Measurements from ENCODE around the gene LAPTM5.

Gene LAPTM5

GRCh38 chr1:30782361-30783255 lies 25.0 kb upstream of the LAPTM5 start:
- Mint-ChIP-seq H3K36me3 (ENCODE audit: insufficient read depth) (peaks cover 9% of the 10 kb centered on the region), H3K4me3 (peak overlapping the region; percentile 34), H3K4me1 (peaks cover 19% of the 10 kb centered on the region), H3K9me3 (no peaks in the 10 kb centered on the region), H3K27me3 (peaks cover 6% of the 10 kb centered on the region), H3K27ac (ENCODE audit: low read depth) (peak overlapping the region; percentile 16)
- DNase-seq (ENCODE audit: low spot score in 2 of 2) (peak; percentile 46 to 65), ATAC-seq (replicated peaks; ENCODE audit: extremely low read depth, poor library complexity, severe bottlenecking) (peak; percentile 71)

- no peak for ATAC-seq (replicated peaks; ENCODE audit: extremely low read depth, poor library complexity, severe bottlenecking)
- H3K9me3 Mint-ChIP-seq = no peaks in the 10 kb centered on the region
- no peak overlapping the region for H3K4me3 Mint-ChIP-seq
- DNase-seq (ENCODE audit: low spot score in 2 of 2) = no peak
- no peak overlapping the region for H3K27ac Mint-ChIP-seq (ENCODE audit: low read depth)
- H3K36me3 Mint-ChIP-seq (ENCODE audit: insufficient read depth) = peaks cover 9% of the 10 kb centered on the region
- H3K4me1 Mint-ChIP-seq = peaks cover 19% of the 10 kb centered on the region
- no peaks in the 10 kb centered on the region for H3K27me3 Mint-ChIP-seq
Observed at GRCh38 chr1:30781906-30782305, 24.3 kb upstream of the LAPTM5 start.

GRCh38 chr1:30780409-30780808 lies 22.8 kb upstream of the LAPTM5 start:
- Mint-ChIP-seq H3K4me3 (peak overlapping the region; percentile 5), H3K27me3 (no peaks in the 10 kb centered on the region), H3K9me3 (no peaks in the 10 kb centered on the region), H3K36me3 (ENCODE audit: insufficient read depth) (peaks cover 9% of the 10 kb centered on the region), H3K27ac (ENCODE audit: low read depth) (no peak overlapping the region), H3K4me1 (peaks cover 19% of the 10 kb centered on the region)
- ATAC-seq (replicated peaks; ENCODE audit: extremely low read depth, poor library complexity, severe bottlenecking) (no peak), DNase-seq (ENCODE audit: low spot score in 2 of 2) (no peak)

- Mint-ChIP-seq H3K36me3 (ENCODE audit: insufficient read depth) (peaks cover 9% of the 10 kb centered on the region), H3K4me1 (peaks cover 19% of the 10 kb centered on the region), H3K27me3 (no peaks in the 10 kb centered on the region), H3K9me3 (no peaks in the 10 kb centered on the region), H3K4me3 (no peak overlapping the region), H3K27ac (ENCODE audit: low read depth) (peak overlapping the region; percentile 59)
- peak; percentile 72 for ATAC-seq (replicated peaks; ENCODE audit: extremely low read depth, poor library complexity, severe bottlenecking)
- peak; percentile 88 to 97 for DNase-seq (ENCODE audit: low spot score in 2 of 2)
Observed at GRCh38 chr1:30779294-30780071, 21.9 kb upstream of the LAPTM5 start.

GRCh38 chr1:30778979-30779293 lies 21.4 kb upstream of the LAPTM5 start:
- H3K27me3 Mint-ChIP-seq = no peaks in the 10 kb centered on the region
- peaks cover 19% of the 10 kb centered on the region for H3K4me1 Mint-ChIP-seq

GRCh38 chr1:30778154-30778978 lies 20.8 kb upstream of the LAPTM5 start:
- peaks cover 19% of the 10 kb centered on the region for H3K4me1 Mint-ChIP-seq
- H3K27ac Mint-ChIP-seq (ENCODE audit: low read depth) = no peak overlapping the region
- H3K4me3 Mint-ChIP-seq = no peak overlapping the region
- ATAC-seq (replicated peaks; ENCODE audit: extremely low read depth, poor library complexity, severe bottlenecking) (no peak), DNase-seq (ENCODE audit: low spot score in 2 of 2) (no peak)
- H3K9me3 Mint-ChIP-seq = no peaks in the 10 kb centered on the region
- no peaks in the 10 kb centered on the region for H3K27me3 Mint-ChIP-seq
- peaks cover 9% of the 10 kb centered on the region for H3K36me3 Mint-ChIP-seq (ENCODE audit: insufficient read depth)

More at GRCh38 chr1:30778979-30779293, 21.4 kb upstream of the LAPTM5 start:
- H3K4me3 Mint-ChIP-seq = no peak overlapping the region
- ATAC-seq (replicated peaks; ENCODE audit: extremely low read depth, poor library complexity, severe bottlenecking) (no peak), DNase-seq (ENCODE audit: low spot score in 2 of 2) (no peak)
- peaks cover 9% of the 10 kb centered on the region for H3K36me3 Mint-ChIP-seq (ENCODE audit: insufficient read depth)
- no peak overlapping the region for H3K27ac Mint-ChIP-seq (ENCODE audit: low read depth)
- no peaks in the 10 kb centered on the region for H3K9me3 Mint-ChIP-seq

GRCh38 chr1:30777904-30778153 lies 20.3 kb upstream of the LAPTM5 start:
- H3K4me3 Mint-ChIP-seq = no peak overlapping the region
- H3K36me3 Mint-ChIP-seq (ENCODE audit: insufficient read depth) = peaks cover 8% of the 10 kb centered on the region
- H3K27ac Mint-ChIP-seq (ENCODE audit: low read depth) = no peak overlapping the region
- H3K27me3 Mint-ChIP-seq = no peaks in the 10 kb centered on the region
- DNase-seq (ENCODE audit: low spot score in 2 of 2) (no peak), ATAC-seq (replicated peaks; ENCODE audit: extremely low read depth, poor library complexity, severe bottlenecking) (no peak)
- peaks cover 21% of the 10 kb centered on the region for H3K4me1 Mint-ChIP-seq
- H3K9me3 Mint-ChIP-seq = no peaks in the 10 kb centered on the region

- H3K9me3 Mint-ChIP-seq = no peaks in the 10 kb centered on the region
- peaks cover 23% of the 10 kb centered on the region for H3K4me1 Mint-ChIP-seq
- no peak for ATAC-seq (replicated peaks; ENCODE audit: extremely low read depth, poor library complexity, severe bottlenecking)
- H3K27ac Mint-ChIP-seq (ENCODE audit: low read depth) = no peak overlapping the region
- peaks cover 8% of the 10 kb centered on the region for H3K36me3 Mint-ChIP-seq (ENCODE audit: insufficient read depth)
- no peak for DNase-seq (ENCODE audit: low spot score in 2 of 2)
- H3K27me3 Mint-ChIP-seq = no peaks in the 10 kb centered on the region
- no peak overlapping the region for H3K4me3 Mint-ChIP-seq
Observed at GRCh38 chr1:30777060-30777903, 19.7 kb upstream of the LAPTM5 start.

GRCh38 chr1:30776097-30777059 lies 18.8 kb upstream of the LAPTM5 start:
- Mint-ChIP-seq H3K27me3 (no peaks in the 10 kb centered on the region), H3K36me3 (ENCODE audit: insufficient read depth) (peaks cover 8% of the 10 kb centered on the region), H3K4me3 (no peak overlapping the region), H3K9me3 (no peaks in the 10 kb centered on the region), H3K4me1 (peaks cover 24% of the 10 kb centered on the region), H3K27ac (ENCODE audit: low read depth) (no peak overlapping the region)
- ATAC-seq (replicated peaks; ENCODE audit: extremely low read depth, poor library complexity, severe bottlenecking) = no peak
- no peak for DNase-seq (ENCODE audit: low spot score in 2 of 2)

GRCh38 chr1:30775433-30775975 lies 17.9 kb upstream of the LAPTM5 start:
- H3K36me3 Mint-ChIP-seq (ENCODE audit: insufficient read depth) = peaks cover 8% of the 10 kb centered on the region
- no peaks in the 10 kb centered on the region for H3K9me3 Mint-ChIP-seq
- no peak overlapping the region for H3K4me3 Mint-ChIP-seq
- ATAC-seq (replicated peaks; ENCODE audit: extremely low read depth, poor library complexity, severe bottlenecking) (no peak), DNase-seq (ENCODE audit: low spot score in 2 of 2) (no peak)
- H3K4me1 Mint-ChIP-seq = peaks cover 24% of the 10 kb centered on the region
- no peak overlapping the region for H3K27ac Mint-ChIP-seq (ENCODE audit: low read depth)
- no peaks in the 10 kb centered on the region for H3K27me3 Mint-ChIP-seq
